Inferior parietal cortex (tissue), 1 donor: ENCODE results near the gene PTGES.

Source experiments
- DNase-seq: peaks from one replicate; pipeline ENCODE4 v3.0.0-alpha.2; 2016; ENCODE audit errors: extremely low spot score

The PTGES gene

GRCh38 chr9:129692534-129692933 is 60.3 kb downstream of the PTGES start:
- DNase-seq: no peak
